22Rv1 (cell line): Measurements from ENCODE around the gene NARF.

ENCODE experiments used
- H3K27ac ChIP-seq: fragments of 450-650 bp; 2 replicates; pipeline ENCODE4 v1.5.1; 2017
- CTCF ChIP-seq: fragments of 450-650 bp; IDR thresholded peaks from 2 replicates; pipeline ENCODE4 v1.5.1; 2017; ENCODE audit warnings: mild to moderate bottlenecking
- ZFX ChIP-seq: fragments of 450-650 bp; IDR thresholded peaks from 2 replicates; pipeline ENCODE4 v1.6.1; 2017; ENCODE audit warnings: antibody characterized with exemption, borderline replicate concordance

NARF gene

GRCh38 chr17:82414548-82415281 is 43.8 kb upstream of the NARF start:
- no peak for TF ChIP-seq ZFX
- TF ChIP-seq CTCF: peak; percentile 59
- no peak overlapping the region for H3K27ac ChIP-seq

- TF ChIP-seq ZFX (no peak), CTCF (no peak)
Observed at GRCh38 chr17:82415336-82415735, 43.2 kb upstream of the NARF start.

GRCh38 chr17:82415786-82416185 is 42.8 kb upstream of the NARF start:
- TF ChIP-seq ZFX (no peak), CTCF (no peak)
- H3K27ac ChIP-seq: no peak overlapping the region

More at GRCh38 chr17:82415336-82415735, 43.2 kb upstream of the NARF start:
- no peak overlapping the region for H3K27ac ChIP-seq

GRCh38 chr17:82416264-82416663 is 42.3 kb upstream of the NARF start:
- H3K27ac ChIP-seq: no peak overlapping the region
- no peak for TF ChIP-seq CTCF
- TF ChIP-seq ZFX: no peak

- no peak overlapping the region for H3K27ac ChIP-seq
- TF ChIP-seq ZFX (no peak), CTCF (peak; percentile 9; the same call in 1 of the 2 replicates)
Observed at GRCh38 chr17:82416771-82417170, 41.8 kb upstream of the NARF start.

GRCh38 chr17:82418001-82418986 is 40.2 kb upstream of the NARF start, which contains the start of the genes HEXD and OGFOD3:
Gene HEXD, plus strand, starts transcription at chr17:82418347. Its CDS starts 1,453 bp downstream, at chr17:82419800.
Gene OGFOD3, minus strand, starts transcription at chr17:82418586. Its CDS starts 101 bp downstream, at chr17:82418485.
- peak within 1 kb of the TSS; percentile 74 for H3K27ac ChIP-seq
- TF ChIP-seq CTCF (no peak), ZFX (no peak)

- no peak overlapping the region for H3K27ac ChIP-seq
- TF ChIP-seq ZFX: no peak
- TF ChIP-seq CTCF: no peak
Observed at GRCh38 chr17:82419540-82419939, 39.0 kb upstream of the NARF start.
